Caki2 (cell line): ENCODE data around the gene SIL1. TPM values are rescaled to one million over a fixed set of nuclear protein-coding genes. Genes with fewer than 3 reads are reported as not detected.
"Not testable (repeated sequence)": the region's sequence is repeated elsewhere in the genome, so short reads cannot be mapped to it uniquely, and the experiment has no call there.

Source experiments
- DNase-seq: peaks from one replicate; pipeline ENCODE4 v3.0.0-alpha.2; 2015; ENCODE audit warnings: low read depth
- in situ Hi-C: cut with HindIII; loops from 2 replicates; pipeline ENCODE4 v1.10.0; 2016; ENCODE audit warnings: low sequenced_read_pairs, low pct_unique_long_range_greater_than_20kb, mixed read lengths
- total RNA-seq: library from RNA; depleted of rRNA; stranded (reverse); fragments of >200 nt; shearing (Covaris generic); gene quantifications from 2 replicates; pipeline ENCODE4 v1.2.3, GENCODE V29; 2014; ENCODE audit warnings: low replicate concordance

SIL1 gene
- total RNA-seq, 1 experiment from 2014 or later, result 57.6 TPM

GRCh38 chr5:139064613-139065012 is 133.6 kb downstream of the SIL1 start:
- in situ Hi-C loops, result no loop called here
- DNase-seq, result no peak

DNA sequence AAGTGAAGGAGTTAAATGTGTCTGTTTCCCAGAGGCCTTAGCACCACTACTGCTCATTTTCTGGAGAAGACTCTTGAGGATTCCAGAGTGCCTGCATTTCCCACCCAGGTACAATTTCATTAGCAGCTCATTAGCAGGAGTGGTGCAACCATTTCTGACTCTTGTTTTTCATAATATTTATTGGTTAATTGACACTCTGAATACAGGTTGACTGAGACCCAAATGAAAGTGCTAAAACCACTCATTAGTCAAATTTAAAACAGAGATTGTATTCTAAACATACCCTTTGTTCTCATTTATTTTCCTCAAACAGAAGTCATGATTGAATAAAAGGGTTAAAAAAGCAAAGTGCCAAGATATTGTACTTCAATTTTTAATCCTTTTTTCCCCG is 134.5 kb downstream of the SIL1 start:
- DNase-seq, result no peak
- in situ Hi-C loops, result no loop called here

GRCh38 chr5:139062910-139063663 is 135.1 kb downstream of the SIL1 start:
- in situ Hi-C loops, result no loop called here
- DNase-seq, result no peak

- DNase-seq, result no peak
- in situ Hi-C loops, result no loop called here
Measured at GRCh38 chr5:139061856-139062255, 136.3 kb downstream of the SIL1 start.

DNA sequence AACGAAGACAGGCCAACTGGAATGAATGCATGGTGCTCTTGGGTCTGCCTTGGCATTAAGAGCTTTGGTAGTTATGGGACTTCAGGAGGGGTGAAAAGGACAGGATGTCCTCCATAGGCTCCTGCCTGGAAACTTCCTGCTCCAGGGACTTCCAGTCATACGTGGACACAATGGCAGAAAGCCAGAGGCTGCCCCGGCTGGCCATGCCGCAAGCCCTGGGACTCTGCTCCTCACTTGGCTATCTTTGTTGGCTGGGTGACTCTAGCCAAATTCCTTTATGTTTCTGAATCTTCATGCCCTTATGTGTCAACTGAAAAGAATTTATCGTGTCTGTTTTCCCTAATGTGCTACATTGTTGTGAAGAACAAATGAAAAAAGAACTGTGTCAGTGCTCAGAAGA is 136.9 kb downstream of the SIL1 start:
- no peak for DNase-seq
- in situ Hi-C loops, result no loop called here

DNA sequence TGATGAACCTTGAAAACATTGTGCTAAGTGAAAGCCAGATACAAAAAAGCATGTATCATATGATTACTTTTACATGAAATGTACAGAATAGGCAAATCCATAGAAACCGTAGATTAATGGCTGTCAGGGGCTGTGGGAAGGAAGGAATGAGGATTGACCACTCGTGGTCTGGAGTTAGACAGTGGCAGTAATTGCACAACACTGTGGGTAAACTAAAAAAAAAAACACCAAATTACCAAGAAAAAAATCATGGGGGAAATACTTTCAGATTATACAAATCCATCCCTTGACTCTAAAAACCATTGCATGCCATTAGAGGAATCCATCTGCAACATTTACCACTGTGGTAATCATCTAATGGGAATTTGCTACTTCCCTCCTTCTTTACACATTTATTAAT is 140.0 kb downstream of the SIL1 start:
- DNase-seq, result no peak
- in situ Hi-C loops, result no loop called here

DNA sequence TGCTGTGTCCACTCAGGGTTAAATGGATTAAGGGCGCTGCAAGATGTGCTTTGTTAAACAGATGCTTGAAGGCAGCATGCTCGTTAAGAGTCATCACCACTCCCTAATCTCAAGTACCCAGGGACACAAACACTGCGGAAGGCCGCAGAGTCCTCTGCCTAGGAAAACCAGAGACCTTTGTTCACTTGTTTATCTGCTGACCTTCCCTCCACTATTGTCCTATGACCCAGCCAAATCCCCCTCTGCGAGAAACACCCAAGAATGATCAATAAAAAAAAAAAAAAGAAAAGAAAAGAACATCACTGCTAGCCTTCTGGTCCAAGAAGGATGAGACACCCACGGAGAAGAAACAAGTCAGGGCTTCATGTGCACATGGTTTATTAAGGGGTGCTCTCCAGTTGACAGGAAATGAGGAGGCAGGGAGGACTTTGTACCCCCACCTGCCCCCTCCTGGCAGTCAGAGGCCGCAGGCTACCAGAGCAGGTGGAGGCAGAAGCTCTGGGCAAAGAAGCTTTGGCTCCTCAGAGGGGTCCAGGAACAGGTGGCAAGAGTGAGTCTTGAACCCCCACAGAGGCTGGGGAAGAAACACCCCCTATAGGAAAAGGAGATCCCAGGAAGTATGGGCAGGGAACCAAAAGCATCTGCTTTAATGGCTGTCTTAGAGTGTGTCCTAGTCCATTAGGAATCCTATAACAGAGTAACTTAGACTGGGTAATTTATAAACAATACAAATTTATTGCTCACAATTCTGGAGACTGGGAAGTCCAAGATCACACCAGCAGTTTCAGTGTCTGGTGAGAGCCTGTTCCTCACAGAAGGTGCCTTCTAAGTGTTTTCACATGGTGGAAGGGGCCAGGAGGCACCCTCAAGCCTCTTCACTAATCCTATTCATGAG is 140.9 kb downstream of the SIL1 start:
- in situ Hi-C loops, DNase-seq: not testable (repeated sequence)

- DNase-seq, result no peak
- in situ Hi-C loops, result no loop called here
Measured at GRCh38 chr5:139052975-139053374, 145.2 kb downstream of the SIL1 start.

DNA sequence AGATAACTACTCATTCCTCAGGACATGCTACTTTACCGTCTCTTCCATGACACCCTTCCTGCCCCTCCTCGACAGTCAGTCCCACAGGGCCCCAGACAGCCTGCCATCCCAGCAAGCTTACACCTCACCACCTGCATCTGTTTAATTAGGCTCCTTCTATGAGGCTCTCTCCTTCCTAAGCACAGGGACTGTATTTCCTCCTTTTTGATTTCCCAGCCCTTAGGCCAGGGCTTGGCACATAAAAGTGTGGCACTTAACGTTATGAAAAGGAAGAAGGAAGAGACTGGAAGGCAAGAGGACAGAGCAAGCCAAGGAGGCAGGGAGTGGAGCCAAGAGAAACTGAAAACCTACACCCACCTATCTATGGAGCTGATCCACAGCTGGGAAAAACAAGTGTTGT is 146.8 kb downstream of the SIL1 start:
- DNase-seq, result no peak
- in situ Hi-C loops, result no loop called here

DNA sequence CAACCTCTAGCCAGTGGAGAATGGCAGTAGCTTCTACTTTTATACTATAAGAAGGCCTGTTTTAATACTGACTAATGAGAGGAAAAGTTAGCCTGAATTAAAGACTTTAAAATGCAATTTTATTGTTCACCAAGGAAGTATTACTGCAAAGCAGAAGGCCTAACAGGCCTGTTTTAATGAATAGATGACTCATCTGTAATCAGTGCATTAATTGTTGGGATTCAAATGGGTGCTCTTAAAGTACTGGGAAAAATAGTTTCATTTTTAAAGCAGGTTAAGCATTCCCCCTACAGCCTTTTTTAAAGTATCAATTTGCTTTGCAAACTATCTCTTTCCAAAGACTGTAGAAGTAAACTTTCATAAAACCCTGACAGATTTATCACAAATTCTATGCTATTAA is 147.7 kb downstream of the SIL1 start:
- in situ Hi-C loops, result no loop called here
- no peak for DNase-seq

GRCh38 chr5:139049780-139050179 is 148.4 kb downstream of the SIL1 start:
- in situ Hi-C loops, result no loop called here
- no peak for DNase-seq

GRCh38 chr5:139046551-139046950 is 151.6 kb downstream of the SIL1 start:
- no peak for DNase-seq
- in situ Hi-C loops, result no loop called here

DNA sequence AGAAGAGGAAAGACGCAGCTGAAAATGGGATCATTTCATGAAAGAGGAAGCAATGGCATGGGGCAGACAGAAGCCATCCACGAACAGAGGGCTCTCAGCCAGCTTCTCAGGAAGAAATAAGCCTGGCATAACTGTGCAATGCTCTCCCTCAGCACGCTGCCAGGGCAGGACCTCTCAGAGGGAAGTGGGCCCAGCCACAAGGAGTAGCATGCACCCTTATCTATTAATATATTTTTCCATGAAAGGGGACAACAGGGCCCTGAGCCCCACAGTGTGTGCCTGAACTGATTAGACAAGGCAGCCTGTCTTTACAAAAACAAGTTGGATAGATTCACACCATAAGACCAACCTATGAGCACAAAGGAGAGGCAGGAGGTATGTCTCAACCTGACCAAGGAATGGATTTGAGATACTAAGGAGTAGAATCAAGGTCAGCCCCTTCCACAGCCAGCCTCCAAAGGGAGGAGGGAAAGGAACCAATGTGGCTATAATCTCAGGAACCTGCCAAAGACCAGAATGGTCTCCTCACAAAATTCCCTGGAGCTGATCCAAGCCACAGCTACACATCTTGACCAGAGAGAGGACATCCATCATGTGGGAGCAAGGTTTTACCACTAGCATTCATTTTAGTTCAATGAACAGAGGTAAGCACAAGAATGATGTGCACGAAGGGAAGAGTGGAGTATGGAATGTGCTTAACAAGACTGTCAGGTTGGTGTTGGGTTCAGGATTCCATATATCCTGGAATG is 154.8 kb downstream of the SIL1 start:
- in situ Hi-C loops, result no loop called here

DNA sequence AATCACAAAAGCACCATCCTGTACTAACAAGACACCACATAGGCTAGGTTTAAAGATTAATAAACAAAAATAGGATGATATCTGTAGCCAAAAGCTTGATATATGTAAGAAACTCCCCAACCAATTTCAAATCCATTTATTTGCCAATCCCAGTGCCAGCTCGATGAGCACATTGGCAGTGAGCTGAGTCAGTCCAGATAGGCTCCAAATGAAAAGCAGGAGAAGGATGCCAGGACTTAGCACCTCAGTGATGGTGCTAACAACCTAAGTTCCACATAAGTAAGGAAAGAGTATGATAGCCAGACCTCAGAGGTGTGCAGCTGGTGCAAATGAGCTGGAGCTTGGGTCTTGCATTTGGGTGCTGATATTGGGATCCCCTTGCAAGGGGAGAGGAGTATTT is 158.1 kb downstream of the SIL1 start:
- DNase-seq, result no peak
- in situ Hi-C loops, result no loop called here

More for the DNA sequence above, 154.8 kb downstream of the SIL1 start:
- no peak for DNase-seq

- DNase-seq, result no peak
- in situ Hi-C loops, result no loop called here
Measured at GRCh38 chr5:139038613-139039305, 159.4 kb downstream of the SIL1 start.

DNA sequence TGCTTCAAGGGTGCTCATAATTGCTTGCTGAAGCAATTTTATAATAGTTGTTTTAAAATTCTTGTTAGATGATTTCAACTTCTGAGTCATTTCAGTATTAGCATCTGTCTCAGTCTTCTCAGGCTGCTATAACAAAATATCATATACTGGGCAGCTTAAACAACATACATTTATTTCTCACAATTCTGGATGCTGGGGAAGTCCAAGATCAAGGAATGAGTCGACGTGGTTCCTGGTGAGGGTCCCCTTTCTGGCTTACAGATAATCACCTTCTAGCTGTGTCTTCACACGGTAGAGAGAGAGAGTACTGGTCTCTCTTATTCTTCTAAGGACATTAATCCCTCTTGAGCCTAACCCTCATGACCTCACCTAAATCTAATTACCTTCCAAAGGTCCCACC is 160.4 kb downstream of the SIL1 start:
- in situ Hi-C loops, result no loop called here
- DNase-seq, result no peak

- in situ Hi-C loops, DNase-seq: not testable (repeated sequence)
Measured at GRCh38 chr5:139036332-139036731, 161.8 kb downstream of the SIL1 start.

DNA sequence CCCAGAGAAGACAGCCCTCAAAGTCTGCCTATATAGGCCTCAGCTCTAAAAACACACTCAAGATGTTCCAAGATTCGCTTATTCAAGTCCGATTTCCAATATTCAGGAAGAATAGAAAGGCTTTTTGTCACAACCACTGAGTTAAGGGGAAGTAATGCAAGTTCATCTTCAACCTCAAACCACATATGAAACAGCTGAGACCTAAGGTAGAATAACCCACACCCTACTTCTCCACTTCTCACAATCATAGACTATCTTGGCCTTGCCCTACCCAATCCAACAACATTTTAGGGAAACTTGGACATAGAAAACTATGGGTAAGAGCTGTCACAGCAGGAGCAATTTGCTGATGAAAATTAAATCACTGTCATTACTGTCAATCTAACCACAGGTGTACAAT is 171.0 kb downstream of the SIL1 start:
- no peak for DNase-seq
- in situ Hi-C loops, result no loop called here
